Left kidney (tissue), 2 donors: ENCODE data around the gene SNTN. TPM values are rescaled to one million over a fixed set of nuclear protein-coding genes. Genes with fewer than 3 reads are reported as not detected.

Source experiments
- DNase-seq: peaks from one replicate; pipeline ENCODE4 v3.0.0-alpha.2; 2013
- polyA plus RNA-seq: library from polyadenylated mRNA; unstranded; fragments of 120-200 nt; gene quantifications from one replicate; pipeline ENCODE4 v1.2.1, GENCODE V29; 2013; ENCODE audit not compliant: insufficient read length

SNTN gene
- polyA plus RNA-seq, 1 donor = not detected

GRCh38 chr3:63673111-63673510, 20.6 kb downstream of the SNTN start:
- no peak for DNase-seq

- no peak for DNase-seq
Observed at GRCh38 chr3:63674586-63674985, 22.1 kb downstream of the SNTN start.

- DNase-seq = no peak
Observed at GRCh38 chr3:63679186-63679585, 26.7 kb downstream of the SNTN start.

- DNase-seq = no peak
Observed at GRCh38 chr3:63684081-63684480, 31.6 kb downstream of the SNTN start.

GRCh38 chr3:63685340-63685739, 32.9 kb downstream of the SNTN start:
- no peak for DNase-seq

GRCh38 chr3:63687278-63688225, 35.1 kb downstream of the SNTN start:
- DNase-seq = no peak

GRCh38 chr3:63689285-63689684, 36.8 kb downstream of the SNTN start:
- no peak for DNase-seq

- DNase-seq = no peak
Observed at GRCh38 chr3:63693351-63693750, 40.9 kb downstream of the SNTN start.

GRCh38 chr3:63705092-63705645, 52.7 kb downstream of the SNTN start:
- DNase-seq = no peak

- DNase-seq = no peak
Observed at GRCh38 chr3:63706321-63707085, 54.0 kb downstream of the SNTN start.

- DNase-seq = no peak
Observed at GRCh38 chr3:63707731-63708130, 55.3 kb downstream of the SNTN start.

- DNase-seq = no peak
Observed at GRCh38 chr3:63709576-63709975, 57.1 kb downstream of the SNTN start.

Other genes with a start within 250 kb of the SNTN start
- gene C3orf49, start 166.6 kb downstream of the SNTN start, polyA plus RNA-seq = 1.00 TPM
- 77.9 TPM for gene THOC7, start 211.1 kb downstream of the SNTN start, polyA plus RNA-seq
- gene ATXN7, start 211.2 kb downstream of the SNTN start, polyA plus RNA-seq = 29.0 TPM